ENCODE measurements around the gene MTX2.

The MTX2 gene

DNA sequence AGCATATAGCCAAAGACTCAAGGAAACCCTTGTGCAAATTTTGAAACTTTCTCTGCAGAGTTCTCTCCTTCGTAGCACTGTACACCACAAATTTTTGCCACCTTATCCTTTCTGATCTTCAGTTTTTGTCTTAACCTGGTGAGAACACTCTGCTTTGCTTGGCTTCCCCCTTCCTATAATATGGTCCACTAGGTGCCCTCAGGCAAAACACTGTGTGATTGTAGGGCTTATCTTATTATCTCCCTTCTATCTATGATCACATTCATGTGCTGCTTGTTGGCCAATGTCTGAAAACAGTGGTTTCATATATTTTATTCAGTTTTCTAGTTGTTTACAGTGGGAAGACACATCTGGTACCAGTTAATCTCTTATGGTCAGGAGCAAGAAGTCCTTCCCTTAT lies 111.1 kb downstream of the MTX2 start:
- no peak for DNase-seq

DNA sequence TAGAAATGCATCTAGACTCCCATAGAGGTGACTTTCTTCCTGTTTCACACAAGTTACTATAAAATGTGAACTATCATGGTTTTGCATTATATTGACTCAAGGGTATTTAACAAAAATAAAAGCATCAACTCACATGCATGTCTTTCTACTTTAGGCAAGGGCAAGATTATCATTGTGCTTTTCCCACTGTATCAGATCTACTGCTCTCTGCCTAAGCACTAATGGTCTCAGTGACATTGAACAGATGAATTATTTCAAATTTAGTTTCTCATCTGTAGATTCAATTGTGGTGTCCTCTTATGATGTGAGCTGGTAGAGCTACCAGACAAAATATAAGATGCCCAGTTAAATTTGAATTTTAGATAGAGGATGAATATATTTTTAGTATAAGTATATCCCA lies 113.9 kb downstream of the MTX2 start:
- no peak for DNase-seq

DNA sequence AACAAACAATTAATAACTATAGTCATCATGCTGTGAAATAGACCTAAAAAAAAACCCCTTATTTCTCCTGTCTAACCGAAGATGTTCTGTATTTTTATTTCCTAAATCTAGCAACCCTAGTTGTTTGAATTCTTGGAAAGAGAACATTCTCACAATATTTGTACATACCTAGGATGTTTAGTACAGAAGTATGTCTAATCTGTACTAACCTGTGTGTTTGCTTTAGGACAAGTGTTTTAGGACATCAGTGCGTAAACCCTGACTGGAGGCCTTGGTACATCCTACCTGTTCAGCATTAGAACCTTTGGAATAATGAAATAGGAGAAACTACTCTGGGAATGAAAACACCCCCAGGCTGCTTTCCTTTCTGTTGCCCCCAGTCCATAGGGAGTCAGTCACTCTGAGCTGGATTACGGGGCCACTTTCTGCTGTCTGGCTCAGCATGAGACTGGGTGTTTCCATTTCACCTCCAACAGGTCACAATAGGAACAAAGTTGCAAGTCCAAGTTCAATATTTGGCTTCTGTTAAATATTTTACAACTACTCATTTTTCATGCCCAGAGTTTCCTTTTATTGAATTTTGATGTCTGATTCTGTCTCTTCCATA lies 114.7 kb downstream of the MTX2 start:
- DNase-seq, result no peak

GRCh38 chr2:176385219-176385759 lies 116.0 kb downstream of the MTX2 start:
- DNase-seq, result no peak

GRCh38 chr2:176385838-176386237 lies 116.6 kb downstream of the MTX2 start:
- DNase-seq, result no peak

All from activated T-cell treated with anti-CD3 and anti-CD28 coated beads, Interleukin-2, amount 50 U/mL, for 1 hour (primary cell).